Neural cell (in vitro differentiated cells): ENCODE results near the gene KLC1. TPM values are rescaled to one million over a fixed set of nuclear protein-coding genes. Genes with fewer than 3 reads are reported as not detected.

Experiments
- H2AFZ ChIP-seq: fragments of 200-600, 300-800 bp; sonication (generic), shearing (Covaris generic); 2 replicates; pipeline ENCODE4 v1.6.0; 2014; ENCODE audit warnings: low read depth, mild to moderate bottlenecking, antibody characterized with exemption, low read length, moderate library complexity
- H3F3A ChIP-seq: fragments of 200-600 bp; shearing (Covaris generic); 2 replicates; pipeline ENCODE4 v1.6.1; 2016; ENCODE audit warnings: mild to moderate bottlenecking, moderate library complexity, mixed read lengths, antibody characterized with exemption, low read length; ENCODE audit not compliant: insufficient read depth, poor library complexity, severe bottlenecking
- H3K27ac ChIP-seq: fragments of 200-600, 300-800 bp; sonication (generic), shearing (Covaris generic); 2 replicates; pipeline ENCODE4 v1.5.1; 2014; ENCODE audit warnings: mild to moderate bottlenecking, low read length, moderate library complexity
- H3K27me3 ChIP-seq: fragments of 300-800, 200-600 bp; sonication (generic), shearing (Covaris generic); 2 replicates; pipeline ENCODE4 v1.6.0; 2014; ENCODE audit warnings: mild to moderate bottlenecking, low read depth, low read length, moderate library complexity; ENCODE audit not compliant: insufficient read depth
- H3K36me3 ChIP-seq: fragments of 300-800, 200-600 bp; sonication (generic), shearing (Covaris generic); 2 replicates; pipeline ENCODE4 v1.5.1; 2014; ENCODE audit warnings: mild to moderate bottlenecking, antibody characterized with exemption, low read length, moderate library complexity; ENCODE audit not compliant: insufficient read depth
- H3K4me2 ChIP-seq: fragments of 300-800, 200-600 bp; sonication (generic), shearing (Covaris generic); 2 replicates; pipeline ENCODE4 v1.6.0; 2014; ENCODE audit warnings: mild to moderate bottlenecking, low read length
- H3K4me3 ChIP-seq: fragments of 300-800, 200-600 bp; sonication (generic), shearing (Covaris generic); 2 replicates; pipeline ENCODE4 v1.5.1; 2014; ENCODE audit warnings: mild to moderate bottlenecking, low read length, moderate library complexity
- H3K79me2 ChIP-seq: fragments of 200-600 bp; shearing (Covaris generic); replicated peaks from 2 replicates; pipeline ENCODE4 v1.6.0; 2014; ENCODE audit warnings: mild to moderate bottlenecking, low read length, moderate library complexity; ENCODE audit not compliant: insufficient read depth
- H3K9ac ChIP-seq: fragments of 300-800, 200-600 bp; sonication (generic), shearing (Covaris generic); 2 replicates; pipeline ENCODE4 v1.6.1; 2016; ENCODE audit warnings: mild to moderate bottlenecking, low read length, mixed read lengths
- H3K9me2 ChIP-seq: fragments of 200-600 bp; shearing (Covaris generic); 2 replicates; pipeline ENCODE4 v1.6.1; 2016; ENCODE audit warnings: mild to moderate bottlenecking, low read length, mixed read lengths; ENCODE audit not compliant: insufficient read depth
- H3K9me3 ChIP-seq: fragments of 200-600, 300-800 bp; sonication (generic), shearing (Covaris generic); 2 replicates; pipeline ENCODE4 v1.6.1; 2016; ENCODE audit warnings: mild to moderate bottlenecking, mixed run types, low read length, moderate library complexity, mixed read lengths
- H4K20me1 ChIP-seq: fragments of 200-600 bp; shearing (Covaris generic); 2 replicates; pipeline ENCODE4 v1.6.1; 2016; ENCODE audit warnings: mild to moderate bottlenecking, mixed run types; ENCODE audit not compliant: insufficient read depth
- CTCF ChIP-seq: fragments of 450-650 bp; IDR thresholded peaks from 2 replicates; pipeline ENCODE4 v1.5.1; 2014; ENCODE audit warnings: antibody characterized with exemption, mild to moderate bottlenecking, moderate library complexity; ENCODE audit not compliant: poor library complexity, severe bottlenecking
- EP300 ChIP-seq: fragments of 450-650 bp; conservative IDR thresholded peaks from 2 replicates; pipeline ENCODE4 v1.6.1; 2014; ENCODE audit warnings: antibody characterized with exemption, mild to moderate bottlenecking, moderate library complexity; ENCODE audit not compliant: poor library complexity, severe bottlenecking
- EZH2 ChIP-seq: fragments of 200-600, 300-800 bp; shearing (Covaris generic), sonication (generic); IDR thresholded peaks from 2 replicates; pipeline ENCODE4 v1.6.1; 2014; ENCODE audit warnings: antibody characterized with exemption, low read length, borderline replicate concordance, mild to moderate bottlenecking; ENCODE audit not compliant: insufficient read depth, poor library complexity, severe bottlenecking
- MXI1 ChIP-seq: fragments of 450-650 bp; conservative IDR thresholded peaks from 2 replicates; pipeline ENCODE4 v1.6.1; 2014; ENCODE audit warnings: antibody characterized with exemption, mild to moderate bottlenecking; ENCODE audit not compliant: poor library complexity, severe bottlenecking
- POLR2AphosphoS5 ChIP-seq: IDR thresholded peaks from 2 replicates; pipeline ENCODE4 v1.6.1; 2012
- RAD21 ChIP-seq: fragments of 450-650 bp; conservative IDR thresholded peaks from 2 replicates; pipeline ENCODE4 v1.6.1; 2014; ENCODE audit warnings: antibody characterized with exemption, mild to moderate bottlenecking, moderate library complexity
- REST ChIP-seq: IDR thresholded peaks from 2 replicates; pipeline ENCODE4 v1.6.1; 2012; ENCODE audit warnings: borderline replicate concordance
- SMC3 ChIP-seq: fragments of 450-650 bp; conservative IDR thresholded peaks from 2 replicates; pipeline ENCODE4 v1.6.1; 2014; ENCODE audit warnings: antibody characterized with exemption, mild to moderate bottlenecking, moderate library complexity; ENCODE audit not compliant: poor library complexity
- TAF1 ChIP-seq: IDR thresholded peaks from 2 replicates; pipeline ENCODE4 v1.6.1; 2012; ENCODE audit warnings: low read depth
- polyA plus RNA-seq: library from polyadenylated mRNA; depleted of rRNA; stranded (reverse); fragments of >200 nt; gene quantifications from 2 replicates; pipeline ENCODE4 v1.2.3, GENCODE V29; 2014

KLC1 gene
- polyA plus RNA-seq, 1 donor from 2014 or later, result 1,272 TPM

GRCh38 chr14:103733651-103734050, 104.6 kb downstream of the KLC1 start:
- H3F3A ChIP-seq, result no peaks in the 10 kb centered on the region
- H4K20me1 ChIP-seq, result no peaks in the 10 kb centered on the region
- H3K79me2 ChIP-seq, result no peaks in the 10 kb centered on the region
- no peaks in the 10 kb centered on the region for H3K9me2 ChIP-seq
- TF ChIP-seq CTCF (no peak), EZH2 (no peak)
- no peaks in the 10 kb centered on the region for H3K36me3 ChIP-seq
- no peaks in the 10 kb centered on the region for H3K9me3 ChIP-seq
- H3K27ac ChIP-seq, result no peak overlapping the region
- H3K4me3 ChIP-seq, result no peak overlapping the region
- H3K9ac ChIP-seq, result no peak overlapping the region
- no peak overlapping the region for H2AFZ ChIP-seq
- H3K4me2 ChIP-seq, result no peak overlapping the region
- H3K27me3 ChIP-seq, result no peaks in the 10 kb centered on the region

- H2AFZ ChIP-seq, result no peak overlapping the region
- H3K9me3 ChIP-seq, result no peaks in the 10 kb centered on the region
- H3K4me3 ChIP-seq, result no peak overlapping the region
- TF ChIP-seq CTCF (no peak), TAF1 (no peak), REST (no peak), EZH2 (no peak), POLR2AphosphoS5 (no peak), EP300 (no peak), RAD21 (no peak), SMC3 (no peak), MXI1 (no peak)
- no peak overlapping the region for H3K4me2 ChIP-seq
- no peaks in the 10 kb centered on the region for H3K36me3 ChIP-seq
- H3F3A ChIP-seq, result no peaks in the 10 kb centered on the region
- H3K9me2 ChIP-seq, result no peaks in the 10 kb centered on the region
- no peaks in the 10 kb centered on the region for H4K20me1 ChIP-seq
- H3K79me2 ChIP-seq, result no peaks in the 10 kb centered on the region
- no peak overlapping the region for H3K27ac ChIP-seq
- no peak overlapping the region for H3K9ac ChIP-seq
- no peaks in the 10 kb centered on the region for H3K27me3 ChIP-seq
Observed at GRCh38 chr14:103734081-103734888, 105.3 kb downstream of the KLC1 start.
